ENCODE data around the gene AGXT.

AGXT gene

GRCh38 chr2:240916571-240917008, 48.0 kb downstream of the AGXT start:
- no peak for DNase-seq

- no peak for DNase-seq
Measured at GRCh38 chr2:240917009-240917683, 48.5 kb downstream of the AGXT start.

- no peak for DNase-seq
Measured at GRCh38 chr2:240917684-240918257, 49.1 kb downstream of the AGXT start.

- DNase-seq, result no peak
Measured at GRCh38 chr2:240918258-240919091, 49.9 kb downstream of the AGXT start.

GRCh38 chr2:240919161-240919781, 50.6 kb downstream of the AGXT start:
- no peak for DNase-seq

- no peak for DNase-seq
Measured at GRCh38 chr2:240919786-240920782, 51.5 kb downstream of the AGXT start.

GRCh38 chr2:240920783-240921231, 52.2 kb downstream of the AGXT start:
- DNase-seq, result no peak

GRCh38 chr2:240921311-240921994, 52.8 kb downstream of the AGXT start:
- no peak for DNase-seq

- DNase-seq, result no peak
Measured at GRCh38 chr2:240921995-240922244, 53.3 kb downstream of the AGXT start.

GRCh38 chr2:240922245-240922981, 53.8 kb downstream of the AGXT start:
- no peak for DNase-seq

- no peak for DNase-seq
Measured at GRCh38 chr2:240922982-240923537, 54.4 kb downstream of the AGXT start.

GRCh38 chr2:240925191-240925567, 56.6 kb downstream of the AGXT start:
- DNase-seq, result no peak

GRCh38 chr2:240925568-240926515, 57.2 kb downstream of the AGXT start:
- no peak for DNase-seq

- no peak for DNase-seq
Measured at GRCh38 chr2:240926516-240927389, 58.1 kb downstream of the AGXT start.

GRCh38 chr2:240927390-240927781, 58.8 kb downstream of the AGXT start:
- no peak for DNase-seq

GRCh38 chr2:240928476-240929363, 60.1 kb downstream of the AGXT start:
- DNase-seq, result no peak

GRCh38 chr2:240929364-240930095, 60.9 kb downstream of the AGXT start:
- no peak for DNase-seq
